Activated CD4-positive, alpha-beta T cell treated with anti-CD3 and anti-CD28 coated beads, Interleukin-2, amount 10 ng/mL, durations not matched to agents 7 days and 5 days (primary cell): ENCODE results near the gene KIAA1217. TPM values are rescaled to one million over a fixed set of nuclear protein-coding genes. Genes with fewer than 3 reads are reported as not detected.
"Not testable (repeated sequence)": the region's sequence is repeated elsewhere in the genome, so short reads cannot be mapped to it uniquely, and the experiment has no call there.

ENCODE experiments used
- CTCF ChIA-PET: fragments of 350-600 bp; sonication (Branson Sonifier 250); formaldehyde crosslinking; loops from one replicate; lab custom pipeline; 2021; ENCODE audit warnings: antibody characterized with exemption; lab: Charles Lee
- POLR2A ChIA-PET: fragments of 350-600 bp; sonication (Branson Sonifier 250); formaldehyde crosslinking; loops from one replicate; lab custom pipeline; 2021; ENCODE audit warnings: antibody characterized with exemption; lab: Charles Lee
- DNase-seq: peaks from one replicate; pipeline ENCODE4 v3.0.0-alpha.2; 2020
- H3K27ac Mint-ChIP-seq: one replicate; pipeline ENCODE4 v1.8.0; 2021; ENCODE audit warnings: mild to moderate bottlenecking, moderate library complexity, mixed read lengths
- H3K27me3 Mint-ChIP-seq: one replicate; pipeline ENCODE4 v1.8.0; 2021; ENCODE audit warnings: mixed read lengths
- H3K36me3 Mint-ChIP-seq: one replicate; pipeline ENCODE4 v1.8.0; 2021; ENCODE audit warnings: low read depth, mixed read lengths
- H3K4me1 Mint-ChIP-seq: one replicate; pipeline ENCODE4 v1.8.0; 2021; ENCODE audit warnings: mixed read lengths
- H3K4me3 Mint-ChIP-seq: one replicate; pipeline ENCODE4 v1.8.0; 2021; ENCODE audit warnings: mild to moderate bottlenecking, moderate library complexity, mixed read lengths
- H3K9me3 Mint-ChIP-seq: one replicate; pipeline ENCODE4 v1.8.0; 2021; ENCODE audit warnings: mixed read lengths
- total RNA-seq, 2 experiments: library from RNA; stranded (reverse); gene quantifications; one replicate each; pipeline ENCODE4 v1.2.3, GENCODE V29; 2021

Gene KIAA1217
- total RNA-seq, 2 experiments from 2014 or later: 0.32 to 0.33 TPM

DNA sequence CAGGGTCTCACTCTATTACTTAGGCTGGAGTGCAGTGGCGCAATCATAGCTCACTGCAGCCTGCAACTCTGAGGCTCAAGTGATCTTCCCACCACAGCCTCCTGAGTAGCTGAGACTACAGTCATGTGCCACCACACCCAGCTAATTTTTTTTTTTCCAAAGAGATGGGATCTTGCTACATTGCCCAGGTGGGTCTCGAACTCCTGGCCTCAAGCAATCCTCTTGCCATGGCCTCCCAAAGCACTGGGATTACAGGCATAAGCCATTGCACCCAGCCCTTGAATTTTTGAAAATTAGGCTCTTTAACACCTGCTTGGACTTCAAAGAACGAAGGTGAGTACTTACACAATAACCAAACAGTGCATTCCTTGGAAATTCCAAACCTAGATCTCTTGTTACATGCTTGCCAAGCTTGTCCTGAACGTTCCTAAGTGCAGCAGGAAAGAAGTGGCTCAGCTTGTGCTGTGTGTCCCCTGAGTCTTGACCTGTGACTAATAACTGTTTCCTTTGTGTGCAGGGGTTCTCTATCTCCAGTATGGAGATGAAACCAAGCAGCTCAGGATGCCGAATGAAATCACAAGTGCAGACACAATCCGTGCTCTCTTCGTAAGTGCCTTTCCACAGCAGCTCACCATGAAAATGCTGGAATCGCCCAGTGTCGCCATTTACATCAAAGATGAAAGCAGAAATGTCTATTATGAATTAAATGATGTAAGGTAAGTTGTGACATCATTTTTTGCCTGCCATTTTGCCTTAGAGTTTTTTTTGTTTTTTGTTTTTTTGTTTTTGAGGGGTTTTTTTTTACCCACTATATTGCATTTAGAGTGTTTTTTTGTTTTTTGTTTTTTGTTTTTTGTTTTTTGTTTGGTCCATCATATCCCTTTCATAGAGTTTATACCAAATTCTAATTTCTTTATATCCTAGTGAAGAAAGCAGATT is 223.8 kb downstream of the KIAA1217 start:
- CTCF ChIA-PET: no interaction called here
- H3K9me3 Mint-ChIP-seq: peaks cover 3% of the 10 kb centered on the region
- POLR2A ChIA-PET: no interaction called here
- H3K27ac Mint-ChIP-seq: no peak overlapping the region
- peaks cover 3% of the 10 kb centered on the region for H3K27me3 Mint-ChIP-seq
- no peaks in the 10 kb centered on the region for H3K36me3 Mint-ChIP-seq
- no peak overlapping the region for H3K4me3 Mint-ChIP-seq
- no peaks in the 10 kb centered on the region for H3K4me1 Mint-ChIP-seq
- no peak for DNase-seq

DNA sequence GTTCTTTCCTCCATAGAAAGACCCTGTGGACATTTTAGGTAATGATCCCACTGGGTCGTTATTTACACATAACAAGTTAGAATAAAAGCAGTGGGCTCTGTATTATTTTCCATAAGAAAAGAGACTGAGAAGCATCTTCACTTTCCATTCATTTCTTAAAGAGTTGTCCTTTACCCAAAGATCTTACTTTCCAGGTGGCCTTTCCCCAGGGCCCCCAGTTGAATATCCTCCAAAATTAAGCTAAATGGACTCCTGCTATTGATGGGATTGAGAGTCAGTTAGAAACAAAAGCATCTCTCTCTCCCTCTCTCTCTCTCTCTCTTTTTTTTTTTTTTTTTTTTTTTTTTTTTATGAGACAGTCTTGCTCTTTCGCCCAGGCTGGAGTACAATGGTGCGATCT is 224.8 kb downstream of the KIAA1217 start:
- Mint-ChIP-seq H3K27me3 (peaks cover 3% of the 10 kb centered on the region), H3K4me1 (no peaks in the 10 kb centered on the region), H3K4me3 (no peak overlapping the region), H3K27ac (no peak overlapping the region), H3K9me3 (peaks cover 3% of the 10 kb centered on the region), H3K36me3 (no peaks in the 10 kb centered on the region)
- ChIA-PET CTCF (no interaction called here), POLR2A (no interaction called here)
- DNase-seq: no peak

DNA sequence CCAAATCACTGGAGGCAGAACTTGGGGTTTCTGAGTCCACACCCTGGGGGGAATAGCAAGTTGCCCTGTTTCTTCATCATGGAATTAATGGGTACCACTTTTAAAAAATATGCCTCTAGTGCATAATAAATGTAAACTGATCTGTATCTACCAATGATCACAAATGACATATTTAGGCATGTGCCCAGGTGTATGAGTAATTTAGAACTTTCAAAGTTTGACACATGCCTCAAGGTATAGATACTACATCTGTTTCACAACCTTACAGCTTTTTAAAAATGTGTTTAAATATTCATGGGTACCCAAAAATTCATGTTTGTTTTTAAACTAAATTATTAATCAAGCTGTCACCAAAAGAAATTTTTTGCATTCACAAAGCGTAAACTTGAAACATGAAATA is 226.0 kb downstream of the KIAA1217 start:
- POLR2A ChIA-PET: interaction anchor here (0.6 kb wide), 1 partner anchor 49 kb away, joined by 6 read pairs; no protein-coding TSS in a partner anchor
- no peak overlapping the region for H3K4me3 Mint-ChIP-seq
- peaks cover 3% of the 10 kb centered on the region for H3K27me3 Mint-ChIP-seq
- peaks cover 3% of the 10 kb centered on the region for H3K9me3 Mint-ChIP-seq
- CTCF ChIA-PET: no interaction called here
- H3K36me3 Mint-ChIP-seq: no peaks in the 10 kb centered on the region
- no peaks in the 10 kb centered on the region for H3K4me1 Mint-ChIP-seq
- DNase-seq: no peak
- no peak overlapping the region for H3K27ac Mint-ChIP-seq

DNA sequence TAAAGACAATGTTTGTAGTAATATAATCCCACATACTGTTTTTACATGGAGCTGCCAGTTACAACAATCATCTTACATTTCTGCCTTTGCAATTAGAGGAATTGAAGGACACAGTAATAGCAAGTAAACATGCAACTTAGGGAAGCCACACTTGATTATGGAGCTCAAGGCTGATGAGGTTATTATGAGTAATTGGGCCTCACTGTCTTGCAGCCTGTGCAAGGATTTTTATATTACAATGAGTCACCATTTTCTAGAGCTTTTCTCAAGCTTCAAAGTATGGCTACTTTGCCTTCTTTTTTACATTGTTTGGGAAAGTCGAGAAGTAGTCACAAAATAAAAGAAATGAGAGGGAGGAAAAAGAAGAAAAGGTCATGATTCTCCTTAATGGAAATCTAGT is 226.4 kb downstream of the KIAA1217 start:
- Mint-ChIP-seq H3K36me3 (no peaks in the 10 kb centered on the region), H3K9me3 (peaks cover 3% of the 10 kb centered on the region), H3K27ac (no peak overlapping the region), H3K27me3 (peaks cover 6% of the 10 kb centered on the region), H3K4me3 (no peak overlapping the region), H3K4me1 (no peaks in the 10 kb centered on the region)
- CTCF ChIA-PET: no interaction called here
- POLR2A ChIA-PET: interaction anchor here (0.6 kb wide), 1 partner anchor 49 kb away, joined by 6 read pairs; no protein-coding TSS in a partner anchor
- DNase-seq: no peak

DNA sequence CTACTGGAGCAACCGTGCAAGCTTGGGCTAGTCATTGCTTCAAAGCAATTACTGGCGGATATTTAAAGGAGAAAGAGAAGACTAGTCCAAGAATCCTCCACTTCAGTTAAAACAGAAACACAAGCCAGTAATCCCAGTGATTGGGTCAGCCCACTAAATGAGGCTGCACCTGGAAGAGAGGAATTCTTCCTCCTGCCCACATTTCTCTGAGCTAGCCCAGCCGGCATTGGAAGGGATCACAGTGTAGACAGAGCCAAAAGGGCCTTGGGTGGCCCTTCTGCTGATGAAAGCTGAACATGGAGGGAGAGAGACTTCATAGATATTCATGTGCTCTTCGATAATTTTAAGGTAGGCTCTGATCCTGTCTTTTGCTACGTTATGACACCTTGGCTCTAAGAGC is 228.4 kb downstream of the KIAA1217 start:
- no peak for DNase-seq
- Mint-ChIP-seq H3K4me1 (no peaks in the 10 kb centered on the region), H3K27ac (no peak overlapping the region), H3K27me3 (peaks cover 6% of the 10 kb centered on the region), H3K4me3 (no peak overlapping the region), H3K36me3 (no peaks in the 10 kb centered on the region), H3K9me3 (peaks cover 3% of the 10 kb centered on the region)
- CTCF ChIA-PET: no interaction called here
- POLR2A ChIA-PET: no interaction called here

DNA sequence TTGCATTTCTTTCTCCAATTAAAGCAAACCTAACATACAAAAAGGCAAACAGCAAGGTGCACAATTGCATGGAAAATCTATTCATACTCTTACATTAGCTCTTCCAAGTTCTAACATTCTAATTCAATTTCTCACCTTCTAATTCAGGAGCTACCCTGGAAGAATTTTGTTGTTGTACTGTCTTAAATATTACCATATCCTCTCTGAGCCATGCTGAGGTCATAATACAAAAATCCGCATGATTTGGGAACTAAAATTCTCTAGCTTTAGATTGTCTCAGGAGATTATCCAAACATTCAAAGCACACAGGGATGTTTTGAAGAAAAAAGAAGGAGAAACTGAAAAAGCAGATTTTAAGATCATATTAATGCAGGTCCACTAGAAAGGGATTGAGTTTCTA is 229.9 kb downstream of the KIAA1217 start:
- POLR2A ChIA-PET: no interaction called here
- Mint-ChIP-seq H3K4me1 (no peaks in the 10 kb centered on the region), H3K36me3 (no peaks in the 10 kb centered on the region), H3K9me3 (peaks cover 3% of the 10 kb centered on the region), H3K27ac (no peak overlapping the region), H3K27me3 (peaks cover 6% of the 10 kb centered on the region), H3K4me3 (no peak overlapping the region)
- DNase-seq: no peak
- CTCF ChIA-PET: interaction anchor here (0.6 kb wide), 1 partner anchor 549 kb away, joined by 3 read pairs; no protein-coding TSS in a partner anchor

DNA sequence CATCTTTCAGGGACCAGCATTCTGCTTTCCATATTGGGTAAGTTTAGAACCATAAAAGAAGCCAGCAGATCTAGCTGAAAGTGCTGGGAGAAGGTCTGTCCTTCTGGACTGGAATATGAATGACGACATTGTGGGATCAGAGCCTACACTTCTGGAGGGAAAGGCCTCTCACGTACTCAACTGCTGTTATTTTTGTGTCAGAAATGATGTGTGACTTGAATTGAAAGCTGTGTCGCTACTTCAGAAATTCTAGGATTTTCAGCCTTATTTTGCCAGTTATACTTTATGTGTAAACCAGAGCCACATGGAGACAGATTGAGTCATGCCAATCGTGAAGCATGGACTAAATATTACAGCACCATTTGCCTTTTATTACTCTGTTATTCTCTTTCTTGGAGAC is 231.0 kb downstream of the KIAA1217 start:
- CTCF ChIA-PET: no interaction called here

DNA sequence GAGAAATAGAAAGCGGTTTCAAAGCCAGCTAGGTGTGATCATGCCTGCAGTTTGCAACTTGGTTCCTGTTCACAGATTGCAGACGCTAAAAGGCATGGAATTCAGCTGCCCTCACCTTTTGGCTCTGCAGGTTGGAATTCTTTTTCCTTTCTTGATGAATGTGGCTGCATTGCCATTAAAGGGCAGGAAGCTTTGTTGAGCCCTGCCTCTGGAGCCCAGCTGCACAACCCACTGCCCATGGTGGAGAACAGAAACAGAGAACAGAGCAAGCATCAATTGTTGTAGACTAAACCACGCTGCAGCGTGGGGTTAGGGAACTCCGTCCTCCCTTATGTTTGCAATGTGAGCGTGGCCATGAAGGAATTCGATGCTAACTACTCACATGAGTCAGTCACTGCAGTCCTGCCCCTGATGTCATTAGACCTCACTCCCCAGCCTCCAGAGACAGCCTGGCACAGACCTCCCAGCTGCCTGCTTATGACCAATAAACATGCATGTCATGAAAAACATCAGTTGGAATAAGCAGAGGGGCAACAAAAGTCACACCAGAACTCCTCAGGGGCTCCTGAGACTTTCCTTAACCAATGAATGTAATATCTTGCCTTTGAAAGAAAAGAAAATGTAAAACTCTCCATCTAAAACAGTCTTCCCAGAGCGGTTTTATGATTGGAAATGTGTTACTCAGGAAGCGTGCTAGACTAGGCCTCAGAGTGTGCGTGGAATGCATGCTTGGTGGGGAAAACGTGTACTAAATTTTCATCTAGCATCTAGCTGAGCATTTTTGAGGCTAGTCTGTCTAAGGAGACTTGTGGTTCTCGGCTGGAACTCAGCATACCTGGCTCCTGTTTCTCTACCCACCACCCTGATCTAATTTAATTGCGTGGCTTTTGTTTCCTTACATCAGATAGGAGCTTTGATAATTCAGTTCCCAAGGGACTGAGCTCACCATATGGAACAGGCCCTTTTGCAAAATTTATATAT is 232.2 kb downstream of the KIAA1217 start:
- Mint-ChIP-seq H3K36me3 (no peaks in the 10 kb centered on the region), H3K27ac (no peak overlapping the region), H3K4me1 (no peaks in the 10 kb centered on the region), H3K27me3 (peaks cover 6% of the 10 kb centered on the region), H3K4me3 (no peak overlapping the region), H3K9me3 (no peaks in the 10 kb centered on the region)
- ChIA-PET CTCF (no interaction called here), POLR2A (no interaction called here)
- no peak for DNase-seq

More for the DNA sequence above, 231.0 kb downstream of the KIAA1217 start:
- H3K4me1 Mint-ChIP-seq: no peaks in the 10 kb centered on the region
- POLR2A ChIA-PET: no interaction called here
- no peak overlapping the region for H3K4me3 Mint-ChIP-seq
- H3K27ac Mint-ChIP-seq: no peak overlapping the region
- DNase-seq: no peak
- H3K9me3 Mint-ChIP-seq: peaks cover 3% of the 10 kb centered on the region
- peaks cover 6% of the 10 kb centered on the region for H3K27me3 Mint-ChIP-seq
- no peaks in the 10 kb centered on the region for H3K36me3 Mint-ChIP-seq

DNA sequence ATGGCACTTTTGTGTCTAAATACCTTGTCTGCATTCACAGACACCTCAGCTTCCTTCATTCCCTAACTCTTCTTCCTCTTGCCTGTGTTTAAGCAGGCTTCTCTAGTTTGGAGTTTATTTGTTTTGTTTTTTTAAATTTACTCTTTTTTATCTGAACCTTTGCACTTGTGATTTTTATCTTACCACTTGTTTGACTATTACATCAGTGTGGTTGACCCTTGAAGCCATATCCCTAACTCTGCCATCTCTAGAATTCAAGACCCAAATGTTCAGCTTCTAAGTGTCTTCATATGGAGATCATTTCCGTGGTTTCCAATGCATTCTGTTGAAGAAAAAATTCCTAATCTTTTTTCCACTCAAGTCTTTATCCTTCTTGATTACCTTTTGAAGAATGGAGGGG is 233.3 kb downstream of the KIAA1217 start:
- ChIA-PET POLR2A (no interaction called here), CTCF (no interaction called here)
- Mint-ChIP-seq H3K27me3 (peaks cover 4% of the 10 kb centered on the region), H3K4me3 (no peak overlapping the region), H3K9me3 (no peaks in the 10 kb centered on the region), H3K27ac (no peak overlapping the region), H3K4me1 (no peaks in the 10 kb centered on the region), H3K36me3 (no peaks in the 10 kb centered on the region)
- no peak for DNase-seq

DNA sequence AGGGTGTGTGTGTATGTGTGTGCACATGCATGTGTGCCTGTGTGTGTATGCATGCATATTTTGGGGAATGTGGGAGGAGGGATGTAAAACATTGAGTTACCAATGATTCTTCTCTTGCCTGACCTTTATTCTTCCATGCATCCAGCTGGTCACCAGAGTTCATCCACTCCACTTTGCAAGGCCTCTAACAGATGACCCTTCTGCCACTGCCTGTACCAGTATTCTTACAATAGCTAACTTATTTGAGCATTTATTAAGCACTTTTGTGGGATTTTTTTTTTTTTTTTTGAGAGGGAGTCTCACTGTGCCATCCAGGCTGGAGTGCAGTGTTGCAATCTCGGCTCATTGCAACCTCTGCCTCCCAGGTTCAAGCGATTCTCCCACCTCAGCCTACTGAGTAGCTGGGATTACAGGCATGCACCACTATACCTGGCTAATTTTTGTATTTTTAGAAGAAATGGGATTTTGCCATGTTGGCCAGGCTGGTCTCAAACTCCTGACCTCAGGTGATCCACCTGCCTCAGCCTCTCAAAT is 233.8 kb downstream of the KIAA1217 start:
- H3K27me3 Mint-ChIP-seq, H3K4me1 Mint-ChIP-seq, CTCF ChIA-PET, POLR2A ChIA-PET, H3K36me3 Mint-ChIP-seq, H3K9me3 Mint-ChIP-seq, DNase-seq, H3K27ac Mint-ChIP-seq, H3K4me3 Mint-ChIP-seq: not testable (repeated sequence)

DNA sequence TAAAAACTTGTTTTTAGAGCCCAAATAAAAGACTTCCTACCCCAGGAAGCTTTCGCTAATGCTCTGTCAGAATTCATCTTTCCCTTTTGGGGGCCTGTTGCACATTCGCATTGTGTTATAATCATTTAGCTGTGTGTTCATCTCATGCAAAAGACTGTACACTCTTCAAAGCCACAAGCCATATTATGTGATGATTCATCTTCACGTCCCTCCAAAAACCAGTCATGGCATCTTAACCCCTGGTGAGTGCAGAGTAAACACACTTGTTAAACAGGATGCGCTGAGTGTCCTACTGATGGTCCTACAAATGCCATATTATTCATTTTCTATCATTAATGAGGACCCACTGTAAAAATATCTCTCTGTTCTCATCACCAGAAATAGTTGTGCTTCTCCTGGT is 235.4 kb downstream of the KIAA1217 start:
- Mint-ChIP-seq H3K27ac (no peak overlapping the region), H3K9me3 (no peaks in the 10 kb centered on the region), H3K27me3 (peaks cover 6% of the 10 kb centered on the region), H3K4me1 (no peaks in the 10 kb centered on the region), H3K4me3 (no peak overlapping the region), H3K36me3 (no peaks in the 10 kb centered on the region)
- CTCF ChIA-PET: interaction anchor here (1.6 kb wide), 1 partner anchor 14 kb away, joined by 3 read pairs; no protein-coding TSS in a partner anchor
- POLR2A ChIA-PET: no interaction called here
- DNase-seq: no peak

DNA sequence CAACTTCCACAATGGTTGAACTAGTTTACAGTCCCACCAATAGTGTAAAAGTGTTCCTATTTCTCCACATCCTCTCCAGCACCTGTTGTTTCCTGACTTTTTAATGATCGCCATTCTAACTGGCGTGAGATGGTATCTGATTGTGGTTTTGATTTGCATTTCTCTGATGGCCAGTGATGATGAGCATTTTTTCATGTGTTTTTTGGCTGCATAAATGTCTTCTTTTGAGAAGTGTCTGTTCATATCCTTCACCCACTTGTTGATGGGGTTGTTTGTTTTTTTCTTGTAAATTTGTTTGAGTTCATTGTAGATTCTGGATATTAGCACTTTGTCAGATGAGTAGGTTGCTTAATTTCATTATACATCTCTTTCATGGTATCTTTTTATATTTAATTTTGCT is 237.0 kb downstream of the KIAA1217 start:
- H3K27ac Mint-ChIP-seq, CTCF ChIA-PET, DNase-seq, H3K9me3 Mint-ChIP-seq, H3K27me3 Mint-ChIP-seq, H3K36me3 Mint-ChIP-seq, POLR2A ChIA-PET, H3K4me1 Mint-ChIP-seq, H3K4me3 Mint-ChIP-seq: not testable (repeated sequence)
